T-helper 1 cell treated with Interleukin-12 subunit alpha and Interleukin-12 subunit beta and Interleukin-4 antibody, amounts not matched to agents 30 μg/mL and 1 μg/mL, for 36 hours (primary cell): Measurements from ENCODE around the gene TRPV5.

Source experiments
- H3K27ac Mint-ChIP-seq: one replicate; pipeline ENCODE4 v1.8.0; 2021; ENCODE audit warnings: mild to moderate bottlenecking, mixed read lengths
- H3K27me3 Mint-ChIP-seq: one replicate; pipeline ENCODE4 v1.8.0; 2021; ENCODE audit warnings: low read depth, mixed read lengths
- H3K36me3 Mint-ChIP-seq: one replicate; pipeline ENCODE4 v1.8.0; 2021; ENCODE audit warnings: low read depth, mixed read lengths
- H3K4me1 Mint-ChIP-seq: one replicate; pipeline ENCODE4 v1.8.0; 2021; ENCODE audit warnings: low read depth, mixed read lengths
- H3K4me3 Mint-ChIP-seq: one replicate; pipeline ENCODE4 v1.8.0; 2021; ENCODE audit warnings: mild to moderate bottlenecking, moderate library complexity, mixed read lengths
- H3K9me3 Mint-ChIP-seq: one replicate; pipeline ENCODE4 v1.8.0; 2021; ENCODE audit warnings: mixed read lengths

TRPV5 gene

GRCh38 chr7:142892951-142893350 lies 40.6 kb downstream of the TRPV5 start:
- Mint-ChIP-seq H3K4me3 (no peak overlapping the region), H3K36me3 (no peaks in the 10 kb centered on the region), H3K27me3 (peaks cover 7% of the 10 kb centered on the region), H3K9me3 (peaks cover 4% of the 10 kb centered on the region), H3K27ac (no peak overlapping the region), H3K4me1 (no peaks in the 10 kb centered on the region)

- H3K27ac Mint-ChIP-seq = no peak overlapping the region
- H3K27me3 Mint-ChIP-seq = peaks cover 7% of the 10 kb centered on the region
- H3K4me3 Mint-ChIP-seq = no peak overlapping the region
- peaks cover 4% of the 10 kb centered on the region for H3K9me3 Mint-ChIP-seq
- H3K36me3 Mint-ChIP-seq = no peaks in the 10 kb centered on the region
- no peaks in the 10 kb centered on the region for H3K4me1 Mint-ChIP-seq
These were observed 42.0 kb downstream of the TRPV5 start for GRCh38 chr7:142891490-142892082.

- no peaks in the 10 kb centered on the region for H3K4me1 Mint-ChIP-seq
- no peaks in the 10 kb centered on the region for H3K36me3 Mint-ChIP-seq
- H3K27me3 Mint-ChIP-seq = peaks cover under 1% of the 10 kb centered on the region
- H3K27ac Mint-ChIP-seq = no peak overlapping the region
- H3K4me3 Mint-ChIP-seq = no peak overlapping the region
- H3K9me3 Mint-ChIP-seq = peaks cover 4% of the 10 kb centered on the region
These were observed 42.6 kb downstream of the TRPV5 start for GRCh38 chr7:142890874-142891485.

GRCh38 chr7:142889816-142890215 lies 43.7 kb downstream of the TRPV5 start:
- H3K36me3 Mint-ChIP-seq = no peaks in the 10 kb centered on the region
- peaks cover 4% of the 10 kb centered on the region for H3K9me3 Mint-ChIP-seq
- H3K27me3 Mint-ChIP-seq = no peaks in the 10 kb centered on the region
- no peaks in the 10 kb centered on the region for H3K4me1 Mint-ChIP-seq
- no peak overlapping the region for H3K27ac Mint-ChIP-seq
- no peak overlapping the region for H3K4me3 Mint-ChIP-seq

GRCh38 chr7:142887282-142888015 lies 46.1 kb downstream of the TRPV5 start:
- H3K4me1 Mint-ChIP-seq = no peaks in the 10 kb centered on the region
- no peak overlapping the region for H3K4me3 Mint-ChIP-seq
- H3K27me3 Mint-ChIP-seq = no peaks in the 10 kb centered on the region
- H3K9me3 Mint-ChIP-seq = peaks cover 4% of the 10 kb centered on the region
- H3K36me3 Mint-ChIP-seq = no peaks in the 10 kb centered on the region
- no peak overlapping the region for H3K27ac Mint-ChIP-seq

- no peaks in the 10 kb centered on the region for H3K36me3 Mint-ChIP-seq
- no peaks in the 10 kb centered on the region for H3K4me1 Mint-ChIP-seq
- H3K27me3 Mint-ChIP-seq = no peaks in the 10 kb centered on the region
- no peak overlapping the region for H3K4me3 Mint-ChIP-seq
- no peak overlapping the region for H3K27ac Mint-ChIP-seq
- peaks cover 4% of the 10 kb centered on the region for H3K9me3 Mint-ChIP-seq
These were observed 46.7 kb downstream of the TRPV5 start for GRCh38 chr7:142886866-142887265.

- H3K9me3 Mint-ChIP-seq = no peaks in the 10 kb centered on the region
These were observed 48.0 kb downstream of the TRPV5 start, which contains the start of gene TRPV6 for GRCh38 chr7:142885311-142886230. TRPV6 (minus strand) TSS chr7:142885745.

GRCh38 chr7:142884286-142884640 lies 49.3 kb downstream of the TRPV5 start:
- Mint-ChIP-seq H3K27ac (no peak overlapping the region), H3K4me3 (no peak overlapping the region), H3K36me3 (no peaks in the 10 kb centered on the region), H3K27me3 (peaks cover 16% of the 10 kb centered on the region), H3K4me1 (no peaks in the 10 kb centered on the region), H3K9me3 (no peaks in the 10 kb centered on the region)

More at GRCh38 chr7:142885311-142886230, 48.0 kb downstream of the TRPV5 start, which contains the start of gene TRPV6:
- Mint-ChIP-seq H3K4me3 (no peak within 1 kb of the TSS), H3K27me3 (peaks cover 5% of the 10 kb centered on the region), H3K36me3 (no peaks in the 10 kb centered on the region), H3K4me1 (no peaks in the 10 kb centered on the region), H3K27ac (no peak within 1 kb of the TSS)

GRCh38 chr7:142883571-142884285 lies 49.8 kb downstream of the TRPV5 start:
- H3K9me3 Mint-ChIP-seq = no peaks in the 10 kb centered on the region
- H3K27ac Mint-ChIP-seq = no peak overlapping the region
- no peaks in the 10 kb centered on the region for H3K36me3 Mint-ChIP-seq
- H3K4me3 Mint-ChIP-seq = no peak overlapping the region
- peaks cover 18% of the 10 kb centered on the region for H3K27me3 Mint-ChIP-seq
- no peaks in the 10 kb centered on the region for H3K4me1 Mint-ChIP-seq

- Mint-ChIP-seq H3K27me3 (peaks cover 18% of the 10 kb centered on the region), H3K36me3 (no peaks in the 10 kb centered on the region), H3K27ac (no peak overlapping the region), H3K4me3 (no peak overlapping the region), H3K9me3 (no peaks in the 10 kb centered on the region), H3K4me1 (no peaks in the 10 kb centered on the region)
These were observed 50.4 kb downstream of the TRPV5 start for GRCh38 chr7:142883145-142883544.

GRCh38 chr7:142882338-142882678 lies 51.2 kb downstream of the TRPV5 start:
- no peaks in the 10 kb centered on the region for H3K36me3 Mint-ChIP-seq
- H3K4me3 Mint-ChIP-seq = no peak overlapping the region
- peaks cover 18% of the 10 kb centered on the region for H3K27me3 Mint-ChIP-seq
- H3K9me3 Mint-ChIP-seq = no peaks in the 10 kb centered on the region
- H3K4me1 Mint-ChIP-seq = no peaks in the 10 kb centered on the region
- H3K27ac Mint-ChIP-seq = no peak overlapping the region

- H3K27ac Mint-ChIP-seq = no peak overlapping the region
- peaks cover 18% of the 10 kb centered on the region for H3K27me3 Mint-ChIP-seq
- H3K9me3 Mint-ChIP-seq = no peaks in the 10 kb centered on the region
- no peak overlapping the region for H3K4me3 Mint-ChIP-seq
- H3K36me3 Mint-ChIP-seq = no peaks in the 10 kb centered on the region
- no peaks in the 10 kb centered on the region for H3K4me1 Mint-ChIP-seq
These were observed 51.8 kb downstream of the TRPV5 start for GRCh38 chr7:142881586-142882337.

- H3K4me1 Mint-ChIP-seq = no peaks in the 10 kb centered on the region
- no peaks in the 10 kb centered on the region for H3K36me3 Mint-ChIP-seq
- H3K4me3 Mint-ChIP-seq = no peak overlapping the region
- no peaks in the 10 kb centered on the region for H3K9me3 Mint-ChIP-seq
- peaks cover 18% of the 10 kb centered on the region for H3K27me3 Mint-ChIP-seq
- H3K27ac Mint-ChIP-seq = no peak overlapping the region
These were observed 52.6 kb downstream of the TRPV5 start for GRCh38 chr7:142880876-142881505.
